ENCODE results near the gene CFAP46. TPM values are rescaled to one million over a fixed set of nuclear protein-coding genes. Genes with fewer than 3 reads are reported as not detected.
"Not testable (repeated sequence)": the region's sequence is repeated elsewhere in the genome, so short reads cannot be mapped to it uniquely, and the experiment has no call there.

CFAP46 gene
- total and polyA plus RNA-seq, 10 donors: 0.03 to 1.1 (median 0.12) TPM; not detected in 2

DNA sequence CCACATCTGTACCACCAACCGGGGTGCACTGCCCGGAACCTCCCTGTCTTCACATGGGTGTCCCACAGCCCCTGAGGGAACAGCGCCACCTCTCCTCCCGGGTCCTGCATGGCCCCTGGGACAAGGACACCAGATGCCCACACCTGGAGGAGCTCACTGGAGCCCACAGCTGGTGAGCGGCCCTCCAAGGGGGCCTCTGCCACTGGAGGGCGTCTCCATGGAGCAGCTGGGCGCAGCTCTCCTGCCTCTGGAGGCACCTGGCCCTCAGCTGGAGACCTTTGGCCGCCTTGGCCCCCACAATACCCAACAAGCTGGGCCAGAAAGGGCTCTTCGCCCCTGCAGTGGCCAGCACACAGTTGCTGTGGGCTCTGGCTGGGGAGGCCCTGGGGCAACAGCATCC is 149.2 kb downstream of the CFAP46 start:
- H3K27ac ChIP-seq: no peak overlapping the region
- no peak for TF ChIP-seq POLR2AphosphoS5 (IDR thresholded peaks at IDR 0.05)
- TF ChIP-seq POLR2A (IDR thresholded peaks at IDR 0.05): no peak
- TF ChIP-seq CTCF (IDR thresholded peaks at IDR 0.05 in 8 of 11, conservative IDR thresholded peaks at IDR 0.05 in 3 of 11): no peak
- DNase-seq: no peak
- H3K4me3 ChIP-seq: no peak overlapping the region
- WGBS, 5 donors: 75 to 100% (median 86%) methylated on average over 1 to 9 of the region's 9 CpGs
- peaks cover 0 to 9% (median 5%) of the 10 kb centered on the region in 6 donors for H3K4me1 ChIP-seq
- peaks cover 0 to 67% (median 44%) of the 10 kb centered on the region in 7 donors for H3K27me3 ChIP-seq (replicated peaks in 1 of 7)
- H3K36me3 ChIP-seq: no peaks in the 10 kb centered on the region
- intact Hi-C loops (cut with DNase I; ENCODE audit: low total_unique reads): no loop called here
- no peaks in the 10 kb centered on the region for H3K9me3 ChIP-seq

- no peak overlapping the region for H3K4me3 ChIP-seq
- no peak for TF ChIP-seq CTCF (IDR thresholded peaks at IDR 0.05 in 8 of 11, conservative IDR thresholded peaks at IDR 0.05 in 3 of 11)
- no peak for TF ChIP-seq POLR2AphosphoS5 (IDR thresholded peaks at IDR 0.05)
- TF ChIP-seq POLR2A (IDR thresholded peaks at IDR 0.05): no peak
- H3K36me3 ChIP-seq: no peaks in the 10 kb centered on the region
- no peaks in the 10 kb centered on the region for H3K9me3 ChIP-seq
- H3K27ac ChIP-seq: no peak overlapping the region
- intact Hi-C loops (cut with DNase I; ENCODE audit: low total_unique reads): no loop called here
- DNase-seq: no peak
- peaks cover 0 to 71% (median 48%) of the 10 kb centered on the region in 7 donors for H3K27me3 ChIP-seq (replicated peaks in 1 of 7)
- WGBS, 5 donors: 74 to 89% (median 85%) methylated on average over 11 to 17 of the region's 17 CpGs
- peaks cover 3 to 13% (median 9%) of the 10 kb centered on the region in 6 donors for H3K4me1 ChIP-seq
These were observed 149.6 kb downstream of the CFAP46 start for GRCh38 chr10:132792796-132793195.

DNA sequence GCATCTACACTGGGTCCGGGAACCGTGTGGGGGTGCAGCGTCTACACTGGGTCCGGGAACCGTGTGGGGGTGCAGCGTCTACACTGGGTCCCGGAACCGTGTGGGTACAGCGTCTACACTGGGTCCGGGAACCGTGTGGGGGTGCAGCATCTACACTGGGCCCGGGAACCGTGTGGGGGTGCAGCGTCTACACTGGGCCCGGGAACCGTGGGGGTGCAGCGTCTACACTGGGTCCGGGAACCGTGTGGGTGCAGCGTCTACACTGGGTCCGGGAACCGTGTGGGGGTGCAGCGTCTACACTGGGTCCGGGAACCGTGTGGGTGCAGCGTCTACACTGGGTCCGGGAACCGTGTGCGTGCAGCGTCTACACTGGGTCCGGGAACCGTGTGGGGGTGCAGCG is 150.3 kb downstream of the CFAP46 start:
- H3K9me3 ChIP-seq; DNase-seq; H3K27ac ChIP-seq; intact Hi-C loops (cut with DNase I; ENCODE audit: low total_unique reads); H3K36me3 ChIP-seq; H3K4me3 ChIP-seq: not testable (repeated sequence)
- WGBS, 5 donors: 90 to 96% (median 95%) methylated on average over 2 to 33 of the region's 33 CpGs
- peaks cover 5 to 78% (median 55%) of the 10 kb centered on the region in 7 donors for H3K27me3 ChIP-seq (replicated peaks in 1 of 7)
- H3K4me1 ChIP-seq: peaks cover 8 to 20% (median 16%) of the 10 kb centered on the region in 6 donors

GRCh38 chr10:132790934-132791829 is 151.2 kb downstream of the CFAP46 start:
- H3K36me3 ChIP-seq: no peaks in the 10 kb centered on the region
- TF ChIP-seq CTCF (IDR thresholded peaks at IDR 0.05 in 8 of 11, conservative IDR thresholded peaks at IDR 0.05 in 3 of 11): no peak
- TF ChIP-seq POLR2AphosphoS5 (IDR thresholded peaks at IDR 0.05): no peak
- TF ChIP-seq POLR2A (IDR thresholded peaks at IDR 0.05): no peak
- DNase-seq: no peak
- no peak overlapping the region for H3K4me3 ChIP-seq
- peaks cover 14 to 84% (median 65%) of the 10 kb centered on the region in 7 donors for H3K27me3 ChIP-seq (replicated peaks in 1 of 7)
- no peak overlapping the region for H3K27ac ChIP-seq
- intact Hi-C loops (cut with DNase I; ENCODE audit: low total_unique reads): no loop called here
- H3K4me1 ChIP-seq: peaks cover 17 to 29% (median 25%) of the 10 kb centered on the region in 6 donors
- 48 to 57% (median 52%) methylated on average over 29 to 31 of the region's 31 CpGs for WGBS, 5 donors
- no peaks in the 10 kb centered on the region for H3K9me3 ChIP-seq

All from spleen (tissue), 11 donors.